RWPE1 (cell line): ENCODE measurements around the gene IL22RA2.

Source experiments
- CTCF ChIA-PET: fragments of 350-600 bp; sonication (Branson Sonifier 250); formaldehyde crosslinking; extraction: SDS; loops from one replicate; lab custom pipeline; 2021; lab: Yijun Ruan, JAX
- POLR2A ChIA-PET: fragments of 400-600 bp; formaldehyde crosslinking; extraction: SDS; loops from one replicate; lab custom pipeline; 2020; ENCODE audit warnings: antibody characterized with exemption; ENCODE audit not compliant: low non-redundant PET; lab: Yijun Ruan, JAX
- DNase-seq: peaks from one replicate; pipeline ENCODE4 v3.0.0; 2012; ENCODE audit warnings: low spot score
- H3K27ac ChIP-seq: fragments of 450-650 bp; 2 replicates; pipeline ENCODE4 v1.5.1; 2017
- TF ChIP-seq, protein P1 (sequence below): fragments of 450-650 bp; conservative IDR thresholded peaks from 2 replicates; pipeline ENCODE4 v1.5.1; 2017; ENCODE audit warnings: low read depth, mild to moderate bottlenecking

The IL22RA2 gene

DNA sequence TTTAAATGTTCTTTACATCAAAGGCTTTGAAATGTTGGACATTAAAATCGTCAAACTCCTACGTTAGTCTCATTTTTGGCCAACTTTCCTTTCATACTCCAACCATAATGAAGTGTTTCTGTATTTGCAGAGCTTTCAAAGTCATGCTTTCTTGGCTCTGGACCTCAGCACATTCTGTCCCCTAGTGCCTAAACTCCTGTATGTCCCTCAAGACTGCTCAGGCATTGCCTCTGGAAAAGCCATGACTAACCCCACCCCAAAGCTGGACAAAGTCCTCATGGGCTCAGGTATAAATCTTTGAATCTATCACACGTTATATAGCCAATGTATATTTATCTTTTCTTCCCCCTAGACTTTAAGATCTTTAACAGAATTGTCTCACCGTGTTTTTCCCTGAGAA, 26.8 kb upstream of the IL22RA2 start:
- TF ChIP-seq, protein P1, sequence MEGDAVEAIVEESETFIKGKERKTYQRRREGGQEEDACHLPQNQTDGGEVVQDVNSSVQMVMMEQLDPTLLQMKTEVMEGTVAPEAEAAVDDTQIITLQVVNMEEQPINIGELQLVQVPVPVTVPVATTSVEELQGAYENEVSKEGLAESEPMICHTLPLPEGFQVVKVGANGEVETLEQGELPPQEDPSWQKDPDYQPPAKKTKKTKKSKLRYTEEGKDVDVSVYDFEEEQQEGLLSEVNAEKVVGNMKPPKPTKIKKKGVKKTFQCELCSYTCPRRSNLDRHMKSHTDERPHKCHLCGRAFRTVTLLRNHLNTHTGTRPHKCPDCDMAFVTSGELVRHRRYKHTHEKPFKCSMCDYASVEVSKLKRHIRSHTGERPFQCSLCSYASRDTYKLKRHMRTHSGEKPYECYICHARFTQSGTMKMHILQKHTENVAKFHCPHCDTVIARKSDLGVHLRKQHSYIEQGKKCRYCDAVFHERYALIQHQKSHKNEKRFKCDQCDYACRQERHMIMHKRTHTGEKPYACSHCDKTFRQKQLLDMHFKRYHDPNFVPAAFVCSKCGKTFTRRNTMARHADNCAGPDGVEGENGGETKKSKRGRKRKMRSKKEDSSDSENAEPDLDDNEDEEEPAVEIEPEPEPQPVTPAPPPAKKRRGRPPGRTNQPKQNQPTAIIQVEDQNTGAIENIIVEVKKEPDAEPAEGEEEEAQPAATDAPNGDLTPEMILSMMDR = no peak
- ChIA-PET CTCF (interaction anchor here (1.0 kb wide), 1 partner anchor 44 kb away, joined by 3 read pairs; no protein-coding TSS in a partner anchor), POLR2A (no interaction called here)
- no peak for DNase-seq
- no peak overlapping the region for H3K27ac ChIP-seq

- ChIA-PET POLR2A (no interaction called here), CTCF (interaction anchor here (0.5 to 0.7 kb wide), 2 partner anchors 117 to 971 kb away, joined by 4 to 10 read pairs; no protein-coding TSS in a partner anchor)
- DNase-seq = no peak
- TF ChIP-seq, protein P1 = no peak
- H3K27ac ChIP-seq = no peak overlapping the region
Observed at GRCh38 chr6:137197684-137198645, 24.5 kb upstream of the IL22RA2 start.

DNA sequence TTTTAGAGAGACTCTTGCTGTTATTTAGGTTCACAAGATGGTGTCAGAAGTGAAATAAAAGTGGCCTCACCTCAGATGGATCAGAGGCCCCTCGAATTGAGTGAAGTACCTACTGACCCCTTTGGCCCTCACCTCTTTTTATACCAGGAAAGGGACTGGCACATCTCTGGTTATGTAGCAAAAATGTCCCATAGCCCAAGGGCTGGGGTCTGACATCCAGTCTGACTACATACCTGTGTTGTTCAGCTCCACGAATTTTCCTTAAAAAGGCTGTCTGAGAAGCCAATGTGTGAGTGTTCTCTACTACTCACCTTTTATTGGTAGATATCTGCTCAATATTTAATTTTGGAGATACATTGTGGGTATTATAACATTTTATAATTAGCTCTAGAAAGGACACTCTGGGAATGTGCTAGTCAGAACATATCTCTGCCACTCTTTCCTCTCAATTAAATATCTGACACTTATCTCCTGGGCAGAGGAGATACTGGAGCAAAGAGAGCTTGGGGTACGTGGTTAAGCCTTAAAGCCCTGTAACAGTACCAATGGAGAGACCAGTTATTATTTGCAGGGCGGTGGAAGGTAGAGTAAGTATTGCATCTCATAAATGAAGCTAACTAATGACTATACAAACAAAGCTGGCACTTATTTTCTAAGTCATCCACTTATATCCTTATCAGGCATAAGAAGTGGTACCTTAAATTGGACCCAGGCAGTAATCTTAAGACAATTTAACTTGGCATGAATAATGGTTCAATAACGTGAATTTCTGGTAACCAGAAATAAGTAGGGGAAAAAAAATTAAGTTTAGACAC, 20.0 kb upstream of the IL22RA2 start:
- H3K27ac ChIP-seq = no peak overlapping the region
- TF ChIP-seq, protein P1 = no peak
- ChIA-PET CTCF (interaction anchor here (0.6 to 1.0 kb wide), 2 partner anchors 99 to 1969 kb away, joined by 3 read pairs; no protein-coding TSS in a partner anchor), POLR2A (no interaction called here)
- DNase-seq = no peak

- TF ChIP-seq, protein P1 = no peak
- DNase-seq = no peak
- POLR2A ChIA-PET = no interaction called here
- no peak overlapping the region for H3K27ac ChIP-seq
- CTCF ChIA-PET = interaction anchor here (0.7 kb wide), 1 partner anchor 23 kb away, joined by 4 read pairs; no protein-coding TSS in a partner anchor
Observed at GRCh38 chr6:137192821-137193220, 19.4 kb upstream of the IL22RA2 start.

- no peak for DNase-seq
- ChIA-PET CTCF (interaction anchor here (0.6 kb wide), 1 partner anchor 33 kb away, joined by 3 read pairs; no protein-coding TSS in a partner anchor), POLR2A (no interaction called here)
- TF ChIP-seq, protein P1 = no peak
- H3K27ac ChIP-seq = no peak overlapping the region
Observed at GRCh38 chr6:137191670-137192069, 18.2 kb upstream of the IL22RA2 start.

- ChIA-PET CTCF (interaction anchor here (0.6 to 0.8 kb wide), 2 partner anchors 34 to 451 kb away, joined by 3 read pairs; no protein-coding TSS in a partner anchor), POLR2A (no interaction called here)
- no peak overlapping the region for H3K27ac ChIP-seq
- no peak for DNase-seq
- TF ChIP-seq, protein P1 = no peak
Observed at GRCh38 chr6:137191236-137191635, 17.8 kb upstream of the IL22RA2 start.
